Measurements from ENCODE around the gene FRMD4B. TPM values are rescaled to one million over a fixed set of nuclear protein-coding genes. Genes with fewer than 3 reads are reported as not detected.

The FRMD4B gene
- total RNA-seq, 1 experiment from 2014 or later, result 0.90 TPM

DNA sequence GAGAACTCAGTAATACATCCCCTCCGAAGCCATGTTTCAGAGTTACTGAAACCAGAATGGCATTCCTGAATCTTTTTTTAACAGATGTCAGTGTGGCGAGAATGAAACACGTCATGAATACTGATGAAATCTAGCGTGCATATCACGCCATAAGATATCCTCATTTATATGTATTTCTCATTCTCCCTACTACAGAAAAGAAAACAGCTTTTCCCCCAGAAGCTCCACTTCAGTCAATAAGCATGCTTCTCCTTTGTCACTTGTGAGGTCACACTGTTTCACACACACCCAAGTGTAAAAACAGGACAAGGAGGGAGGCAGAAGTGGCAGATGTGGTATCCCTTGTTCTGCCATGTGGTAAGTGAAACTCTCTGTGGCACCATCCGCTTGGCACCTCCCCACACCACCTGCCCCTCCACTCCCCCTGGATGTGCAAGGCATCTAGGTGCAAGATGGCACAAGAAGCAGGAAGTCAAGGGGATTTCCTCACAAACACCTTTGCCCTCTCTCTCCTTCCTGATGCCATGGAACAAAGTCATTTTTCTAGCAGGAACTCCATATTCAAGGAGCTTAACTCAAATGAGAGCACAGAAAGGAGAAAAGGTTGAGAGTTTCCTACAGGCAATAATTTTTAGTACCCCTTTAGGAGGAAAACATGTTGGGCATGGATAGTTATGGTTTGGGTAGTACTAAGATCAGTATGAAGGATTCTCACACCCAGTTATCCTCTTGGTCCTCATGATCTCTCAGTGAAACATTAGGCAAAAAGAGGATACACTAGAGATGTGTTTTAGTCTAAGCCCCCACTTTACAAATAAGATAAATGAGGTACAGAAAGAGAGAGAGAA, 47.5 kb upstream of the FRMD4B start:
- intact Hi-C loops (cut with micrococcal nuclease; ENCODE audit: unreplicated experiment), result no loop called here
- DNase-seq (ENCODE audit: low read depth, low spot score) (no peak), ATAC-seq (no peak)
- TF ChIP-seq, protein P1, sequence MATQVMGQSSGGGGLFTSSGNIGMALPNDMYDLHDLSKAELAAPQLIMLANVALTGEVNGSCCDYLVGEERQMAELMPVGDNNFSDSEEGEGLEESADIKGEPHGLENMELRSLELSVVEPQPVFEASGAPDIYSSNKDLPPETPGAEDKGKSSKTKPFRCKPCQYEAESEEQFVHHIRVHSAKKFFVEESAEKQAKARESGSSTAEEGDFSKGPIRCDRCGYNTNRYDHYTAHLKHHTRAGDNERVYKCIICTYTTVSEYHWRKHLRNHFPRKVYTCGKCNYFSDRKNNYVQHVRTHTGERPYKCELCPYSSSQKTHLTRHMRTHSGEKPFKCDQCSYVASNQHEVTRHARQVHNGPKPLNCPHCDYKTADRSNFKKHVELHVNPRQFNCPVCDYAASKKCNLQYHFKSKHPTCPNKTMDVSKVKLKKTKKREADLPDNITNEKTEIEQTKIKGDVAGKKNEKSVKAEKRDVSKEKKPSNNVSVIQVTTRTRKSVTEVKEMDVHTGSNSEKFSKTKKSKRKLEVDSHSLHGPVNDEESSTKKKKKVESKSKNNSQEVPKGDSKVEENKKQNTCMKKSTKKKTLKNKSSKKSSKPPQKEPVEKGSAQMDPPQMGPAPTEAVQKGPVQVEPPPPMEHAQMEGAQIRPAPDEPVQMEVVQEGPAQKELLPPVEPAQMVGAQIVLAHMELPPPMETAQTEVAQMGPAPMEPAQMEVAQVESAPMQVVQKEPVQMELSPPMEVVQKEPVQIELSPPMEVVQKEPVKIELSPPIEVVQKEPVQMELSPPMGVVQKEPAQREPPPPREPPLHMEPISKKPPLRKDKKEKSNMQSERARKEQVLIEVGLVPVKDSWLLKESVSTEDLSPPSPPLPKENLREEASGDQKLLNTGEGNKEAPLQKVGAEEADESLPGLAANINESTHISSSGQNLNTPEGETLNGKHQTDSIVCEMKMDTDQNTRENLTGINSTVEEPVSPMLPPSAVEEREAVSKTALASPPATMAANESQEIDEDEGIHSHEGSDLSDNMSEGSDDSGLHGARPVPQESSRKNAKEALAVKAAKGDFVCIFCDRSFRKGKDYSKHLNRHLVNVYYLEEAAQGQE (IDR thresholded peaks at IDR 0.05; ENCODE audit: insufficient read depth in 1 of 2, low read depth in 2 of 2, low read length in 1 of 2), result no peak
- TF ChIP-seq SIN3A (IDR thresholded peaks at IDR 0.05; ENCODE audit: borderline replicate concordance, insufficient read depth, low read depth, low read length) (no peak), TCF7L2 (IDR thresholded peaks at IDR 0.05; ENCODE audit: low read depth, low read length) (no peak), POLR2AphosphoS5 (IDR thresholded peaks at IDR 0.05; ENCODE audit: low read depth, low read length) (no peak)
- Histone ChIP-seq H3K9me3 (ENCODE audit: control insufficient read depth, insufficient read depth, low read depth, low read length) (no peaks in the 10 kb centered on the region), H3K27me3 (ENCODE audit: control insufficient read depth, insufficient read depth, low read length) (no peaks in the 10 kb centered on the region), H3K27ac (ENCODE audit: low read length) (no peak overlapping the region), H3K4me3 (ENCODE audit: low read depth in 2 of 2, low read length in 2 of 2) (no peak overlapping the region), H3K36me3 (ENCODE audit: control insufficient read depth, insufficient read depth, low read length) (no peaks in the 10 kb centered on the region), H3K4me1 (ENCODE audit: control insufficient read depth, insufficient read depth, low read length) (no peaks in the 10 kb centered on the region)
- ChIA-PET CTCF (no interaction called here), POLR2A (no interaction called here)
- in situ Hi-C loops (cut with HindIII; ENCODE audit: low pct_unique_long_range_greater_than_20kb, low sequenced_read_pairs), result no loop called here
- BruUV-seq (replicated peaks), result no TSS peak

DNA sequence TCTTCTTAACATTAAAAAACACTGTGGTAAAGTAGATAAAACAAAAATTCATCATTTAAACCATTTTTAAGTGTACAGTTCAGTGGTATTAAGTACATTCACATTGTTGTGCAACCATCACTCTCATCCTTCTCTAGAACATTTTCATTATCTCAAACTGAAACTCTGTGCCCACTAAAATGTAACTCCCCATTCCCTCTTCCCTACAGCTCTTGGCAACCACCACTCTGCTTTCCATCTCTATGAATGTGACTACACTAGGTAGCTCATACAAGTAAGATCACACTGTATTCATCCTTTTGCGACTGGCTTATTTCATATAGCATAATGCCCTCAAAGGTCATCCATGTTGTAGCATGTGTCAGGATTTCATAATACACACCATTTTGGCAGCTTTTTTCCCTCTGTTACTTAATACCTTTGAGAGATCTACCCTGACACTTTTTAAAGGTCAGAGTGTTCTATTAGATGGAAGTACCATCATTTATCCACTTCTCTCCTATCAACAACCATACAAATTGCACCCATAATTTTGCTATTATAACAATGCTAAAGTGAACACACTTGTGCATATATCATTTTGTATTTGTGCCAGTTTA, 42.9 kb upstream of the FRMD4B start:
- in situ Hi-C loops (cut with HindIII; ENCODE audit: low pct_unique_long_range_greater_than_20kb, low sequenced_read_pairs) (no loop called here), intact Hi-C loops (cut with micrococcal nuclease; ENCODE audit: unreplicated experiment) (loop anchor here (5.0 to 10.0 kb wide), 3 partner anchors 114 to 304 kb away; partner anchors contain the start of gene LMOD3)
- ChIA-PET CTCF (no interaction called here), POLR2A (no interaction called here)
- no peak for DNase-seq (ENCODE audit: low read depth, low spot score)
- H3K4me3 ChIP-seq (ENCODE audit: low read depth in 2 of 2, low read length in 2 of 2), result no peak overlapping the region
- no peaks in the 10 kb centered on the region for H3K9me3 ChIP-seq (ENCODE audit: control insufficient read depth, insufficient read depth, low read depth, low read length)
- no peaks in the 10 kb centered on the region for H3K4me1 ChIP-seq (ENCODE audit: control insufficient read depth, insufficient read depth, low read length)
- BruUV-seq (replicated peaks), result no TSS peak
- H3K27me3 ChIP-seq (ENCODE audit: control insufficient read depth, insufficient read depth, low read length), result no peaks in the 10 kb centered on the region
- H3K36me3 ChIP-seq (ENCODE audit: control insufficient read depth, insufficient read depth, low read length), result no peaks in the 10 kb centered on the region
- TF ChIP-seq, protein P1 (IDR thresholded peaks at IDR 0.05; ENCODE audit: insufficient read depth in 1 of 2, low read depth in 2 of 2, low read length in 1 of 2), result no peak
- TF ChIP-seq POLR2AphosphoS5 (IDR thresholded peaks at IDR 0.05; ENCODE audit: low read depth, low read length) (no peak), TCF7L2 (IDR thresholded peaks at IDR 0.05; ENCODE audit: low read depth, low read length) (no peak), SIN3A (IDR thresholded peaks at IDR 0.05; ENCODE audit: borderline replicate concordance, insufficient read depth, low read depth, low read length) (no peak)
- TF ChIP-seq, protein P2, sequence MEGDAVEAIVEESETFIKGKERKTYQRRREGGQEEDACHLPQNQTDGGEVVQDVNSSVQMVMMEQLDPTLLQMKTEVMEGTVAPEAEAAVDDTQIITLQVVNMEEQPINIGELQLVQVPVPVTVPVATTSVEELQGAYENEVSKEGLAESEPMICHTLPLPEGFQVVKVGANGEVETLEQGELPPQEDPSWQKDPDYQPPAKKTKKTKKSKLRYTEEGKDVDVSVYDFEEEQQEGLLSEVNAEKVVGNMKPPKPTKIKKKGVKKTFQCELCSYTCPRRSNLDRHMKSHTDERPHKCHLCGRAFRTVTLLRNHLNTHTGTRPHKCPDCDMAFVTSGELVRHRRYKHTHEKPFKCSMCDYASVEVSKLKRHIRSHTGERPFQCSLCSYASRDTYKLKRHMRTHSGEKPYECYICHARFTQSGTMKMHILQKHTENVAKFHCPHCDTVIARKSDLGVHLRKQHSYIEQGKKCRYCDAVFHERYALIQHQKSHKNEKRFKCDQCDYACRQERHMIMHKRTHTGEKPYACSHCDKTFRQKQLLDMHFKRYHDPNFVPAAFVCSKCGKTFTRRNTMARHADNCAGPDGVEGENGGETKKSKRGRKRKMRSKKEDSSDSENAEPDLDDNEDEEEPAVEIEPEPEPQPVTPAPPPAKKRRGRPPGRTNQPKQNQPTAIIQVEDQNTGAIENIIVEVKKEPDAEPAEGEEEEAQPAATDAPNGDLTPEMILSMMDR (IDR thresholded peaks at IDR 0.05), result no peak
- ATAC-seq, result no peak
- H3K27ac ChIP-seq (ENCODE audit: low read length), result no peak overlapping the region
